ENCODE results near the gene EDIL3.

EDIL3 gene

GRCh38 chr5:84088996-84089395 is 295.7 kb downstream of the EDIL3 start:
- in situ Hi-C loops (cut with MboI; ENCODE audit: low sequenced_read_pairs, unreplicated experiment): no loop called here
- TF ChIP-seq CTCF (IDR thresholded peaks at IDR 0.05; ENCODE audit: borderline replicate concordance, control extremely low read depth, extremely low read depth, insufficient read depth, missing control alignments): no peak
- DNase-seq (ENCODE audit: low spot score): no peak

- no peak for DNase-seq (ENCODE audit: low spot score)
- in situ Hi-C loops (cut with MboI; ENCODE audit: low sequenced_read_pairs, unreplicated experiment): no loop called here
- TF ChIP-seq CTCF (IDR thresholded peaks at IDR 0.05; ENCODE audit: borderline replicate concordance, control extremely low read depth, extremely low read depth, insufficient read depth, missing control alignments): no peak
Measured at GRCh38 chr5:84086511-84086910, 298.2 kb downstream of the EDIL3 start.

GRCh38 chr5:84085387-84086041 is 299.2 kb downstream of the EDIL3 start:
- in situ Hi-C loops (cut with MboI; ENCODE audit: low sequenced_read_pairs, unreplicated experiment): no loop called here
- no peak for DNase-seq (ENCODE audit: low spot score)
- no peak for TF ChIP-seq CTCF (IDR thresholded peaks at IDR 0.05; ENCODE audit: borderline replicate concordance, control extremely low read depth, extremely low read depth, insufficient read depth, missing control alignments)

GRCh38 chr5:84080908-84081307 is 303.8 kb downstream of the EDIL3 start:
- TF ChIP-seq CTCF (IDR thresholded peaks at IDR 0.05; ENCODE audit: borderline replicate concordance, control extremely low read depth, extremely low read depth, insufficient read depth, missing control alignments): no peak
- in situ Hi-C loops (cut with MboI; ENCODE audit: low sequenced_read_pairs, unreplicated experiment): no loop called here
- DNase-seq (ENCODE audit: low spot score): no peak

GRCh38 chr5:84072339-84072738 is 312.3 kb downstream of the EDIL3 start:
- no peak for TF ChIP-seq CTCF (IDR thresholded peaks at IDR 0.05; ENCODE audit: borderline replicate concordance, control extremely low read depth, extremely low read depth, insufficient read depth, missing control alignments)
- in situ Hi-C loops (cut with MboI; ENCODE audit: low sequenced_read_pairs, unreplicated experiment): no loop called here
- DNase-seq (ENCODE audit: low spot score): no peak

GRCh38 chr5:84069608-84070179 is 315.0 kb downstream of the EDIL3 start:
- in situ Hi-C loops (cut with MboI; ENCODE audit: low sequenced_read_pairs, unreplicated experiment): no loop called here
- TF ChIP-seq CTCF (IDR thresholded peaks at IDR 0.05; ENCODE audit: borderline replicate concordance, control extremely low read depth, extremely low read depth, insufficient read depth, missing control alignments): no peak
- DNase-seq (ENCODE audit: low spot score): no peak

Data from GM13976 (cell line).